Measurements from ENCODE around the gene NAMPT.

DNA sequence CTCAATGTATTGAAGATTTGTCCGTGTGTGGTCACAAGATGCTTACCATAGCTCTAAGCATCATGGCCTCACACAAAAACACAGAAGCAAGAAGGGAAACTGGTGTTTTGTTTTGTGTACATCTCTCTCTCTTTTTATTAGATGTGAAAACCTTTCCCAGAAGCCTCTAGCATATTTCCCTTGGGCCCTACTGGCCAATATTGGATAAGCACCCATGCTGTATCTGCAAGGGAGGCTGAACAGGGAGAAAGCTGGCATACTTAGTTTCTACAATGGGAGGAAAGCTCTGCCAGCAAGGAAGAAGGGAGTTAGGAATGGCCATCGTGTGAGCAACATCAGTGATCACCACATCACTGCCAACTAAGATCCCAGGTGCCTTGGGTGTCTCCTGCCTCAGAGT, 9.6 kb upstream of the NAMPT start:
- TF ChIP-seq CTCF (conservative IDR thresholded peaks at IDR 0.05 in 1 of 2, IDR thresholded peaks at IDR 0.05 in 1 of 2; ENCODE audit: low read depth in 1 of 2, low read length in 2 of 2), result peak; percentile 4 to 24
- TF ChIP-seq EZH2 (IDR thresholded peaks at IDR 0.05; ENCODE audit: low read length, missing control alignments), result no peak

All from fibroblast of lung (primary cell).